Esophagus squamous epithelium (tissue), 4 donors: Measurements from ENCODE around the gene SAMD11.
"Not testable (repeated sequence)": the region's sequence is repeated elsewhere in the genome, so short reads cannot be mapped to it uniquely, and the experiment has no call there.

Source experiments
- CTCF ChIP-seq, 6 experiments: fragments of 450-650 bp in 4 of 6; fragments of 200-600 bp in 2 of 6; sonication (generic) in 2 of 6; IDR thresholded peaks; one replicate each; pipeline ENCODE4 v1.5.1; 2016 to 2019; ENCODE audit warnings: antibody characterized with exemption in 6 of 6, mild to moderate bottlenecking in 4 of 6, moderate library complexity in 4 of 6
- POLR2A ChIP-seq, 4 donors: fragments of 450-650 bp; IDR thresholded peaks; one replicate each; pipeline ENCODE4 v1.6.1; 2017; ENCODE audit warnings: antibody characterized with exemption in 4 of 4, mild to moderate bottlenecking in 4 of 4, moderate library complexity in 3 of 4

GRCh38 chr1:880511-880910 lies 43.2 kb upstream of the SAMD11 start:
- TF ChIP-seq CTCF, POLR2A (IDR thresholded peaks at IDR 0.05): not testable (repeated sequence)
